ENCODE results near the gene IGFBP4. TPM values are rescaled to one million over a fixed set of nuclear protein-coding genes. Genes with fewer than 3 reads are reported as not detected.

The IGFBP4 gene
- total and polyA plus RNA-seq, 12 donors: 65.1 to 301 (median 128) TPM

DNA sequence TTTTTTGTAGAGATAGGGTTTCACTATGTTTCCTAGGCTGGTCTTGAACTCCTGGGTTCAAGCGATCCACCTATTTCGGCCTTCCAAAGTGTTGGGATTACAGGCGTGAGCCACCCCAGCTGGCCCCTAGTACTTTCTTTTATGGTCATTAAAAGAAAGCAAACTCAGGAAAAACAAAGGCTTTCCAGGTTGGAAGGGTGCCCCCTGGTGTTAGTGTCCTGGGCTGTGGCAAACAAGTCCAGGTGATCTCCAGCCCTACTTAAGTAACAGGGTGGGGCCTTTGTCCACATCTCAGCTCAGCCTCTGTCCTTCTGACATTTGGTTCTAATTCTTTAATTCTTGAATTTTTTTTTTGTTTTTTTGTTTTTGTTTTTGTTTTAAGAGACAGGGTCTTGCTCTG is 6.9 kb downstream of the IGFBP4 start:
- TF ChIP-seq CTCF (IDR thresholded peaks at IDR 0.05): peak; percentile 11 to 70 (median 56)
- Histone ChIP-seq H3K27ac (peak overlapping the region in 7 of 10 donors; percentile 2 to 99 (median 72)), H3K9me3 (no peaks in the 10 kb centered on the region), H3K36me3 (peaks cover 0 to 57% (median 10%) of the 10 kb centered on the region in 9 donors), H3K27me3 (no peaks in the 10 kb centered on the region), H3K4me1 (peaks cover 28 to 86% (median 80%) of the 10 kb centered on the region in 9 donors), H3K4me3 (no peak overlapping the region)
- ATAC-seq (no peak), DNase-seq (no peak)
- intact Hi-C loops (cut with DNase I): no loop called here
- 75 to 89% methylated on average over 3 of the region's 3 CpGs for WGBS, 2 donors

DNA sequence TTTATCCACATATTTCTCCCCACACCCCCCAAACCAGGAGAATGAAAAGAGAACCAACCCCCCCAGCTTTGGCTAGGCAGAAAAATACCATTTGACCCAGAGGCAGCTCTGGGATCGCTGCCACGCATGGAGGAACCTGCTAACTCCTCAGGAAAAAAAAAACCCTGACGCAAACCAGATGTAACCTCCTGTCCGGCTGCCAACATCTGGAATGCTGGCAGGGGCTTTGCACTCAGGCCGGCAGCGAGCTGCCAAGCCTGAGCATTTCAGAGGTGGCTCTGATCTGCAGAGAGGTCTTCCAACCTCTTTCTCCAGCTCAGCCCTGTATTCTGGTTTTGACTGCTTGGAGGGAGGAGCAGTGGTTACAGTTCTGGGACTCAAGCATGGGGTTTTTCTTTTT is 8.2 kb downstream of the IGFBP4 start:
- H3K4me1 ChIP-seq: peaks cover 31 to 82% (median 74%) of the 10 kb centered on the region in 9 donors

DNA sequence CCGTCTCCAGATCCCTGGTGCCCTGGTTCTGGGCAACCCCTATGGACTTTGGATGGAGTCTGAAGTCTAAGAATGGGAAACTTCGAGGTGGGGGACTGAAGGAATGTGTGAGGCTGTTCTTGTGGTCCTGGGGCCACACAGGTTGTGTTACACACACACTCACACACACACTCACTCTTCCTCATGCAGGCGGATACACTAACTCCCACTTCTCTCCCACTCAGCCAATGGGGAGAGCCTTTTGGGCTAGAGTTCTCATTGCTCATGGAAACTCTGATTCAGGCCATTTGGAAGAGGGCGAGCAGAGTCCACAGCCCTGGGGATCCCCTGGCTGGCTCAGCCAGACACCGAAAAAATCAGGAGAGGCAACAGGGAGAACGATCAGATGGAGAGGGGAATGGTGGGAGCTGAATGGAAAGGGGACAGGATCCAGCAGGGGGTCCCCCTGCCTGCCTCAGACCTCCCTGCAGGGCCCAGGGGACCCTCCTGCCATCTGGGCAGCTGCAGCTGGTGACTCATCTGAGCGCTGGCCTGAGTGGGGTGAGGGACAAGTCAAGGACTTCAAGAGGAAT is 9.1 kb downstream of the IGFBP4 start:
- Histone ChIP-seq H3K27ac (peak overlapping the region; percentile 38 to 99 (median 71)), H3K9me3 (no peaks in the 10 kb centered on the region), H3K27me3 (no peaks in the 10 kb centered on the region), H3K4me3 (peak overlapping the region in 1 of 10 donors; percentile 4), H3K4me1 (peaks cover 33 to 82% (median 74%) of the 10 kb centered on the region in 9 donors), H3K36me3 (peaks cover 0 to 72% (median 19%) of the 10 kb centered on the region in 9 donors)
- TF ChIP-seq CTCF (IDR thresholded peaks at IDR 0.05): peak in 1 of 9 donors; percentile 10
- peak; percentile 60 to 81 for DNase-seq
- peak; percentile 49 to 81 (median 66) for ATAC-seq
- 32 to 43% methylated on average over 7 of the region's 7 CpGs for WGBS, 2 donors
- intact Hi-C loops (cut with DNase I): no loop called here

More for the DNA sequence above, 8.2 kb downstream of the IGFBP4 start:
- 6 to 8% methylated on average over 6 of the region's 6 CpGs for WGBS, 2 donors
- Histone ChIP-seq H3K36me3 (peaks cover 0 to 63% (median 11%) of the 10 kb centered on the region in 9 donors), H3K4me3 (peak overlapping the region in 1 of 10 donors; percentile 4), H3K27me3 (no peaks in the 10 kb centered on the region), H3K9me3 (no peaks in the 10 kb centered on the region), H3K27ac (peak overlapping the region in 9 of 10 donors; percentile 64 to 99 (median 72))
- ATAC-seq (peak; percentile 54 to 79 (median 67)), DNase-seq (peak; percentile 84 to 86)
- TF ChIP-seq CTCF (IDR thresholded peaks at IDR 0.05): no peak
- intact Hi-C loops (cut with DNase I): no loop called here

DNA sequence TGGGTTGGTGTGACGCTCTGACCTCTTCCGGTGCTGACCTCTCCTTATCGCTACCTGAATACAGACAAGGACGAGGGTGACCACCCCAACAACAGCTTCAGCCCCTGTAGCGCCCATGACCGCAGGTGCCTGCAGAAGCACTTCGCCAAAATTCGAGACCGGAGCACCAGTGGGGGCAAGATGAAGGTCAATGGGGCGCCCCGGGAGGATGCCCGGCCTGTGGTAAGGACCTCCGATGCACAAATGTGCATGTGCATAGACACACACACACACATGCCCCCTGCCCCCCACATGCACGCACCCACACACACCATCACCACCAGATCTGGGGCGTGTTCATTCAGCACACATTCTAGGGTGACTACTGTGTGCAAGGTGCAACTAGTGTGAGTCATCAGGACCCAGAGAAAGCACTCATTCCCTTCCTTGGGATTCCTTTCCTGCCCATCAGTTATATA is 9.7 kb downstream of the IGFBP4 start:
- Histone ChIP-seq H3K36me3 (peaks cover 0 to 78% (median 20%) of the 10 kb centered on the region in 9 donors), H3K9me3 (no peaks in the 10 kb centered on the region), H3K4me1 (peaks cover 37 to 82% (median 74%) of the 10 kb centered on the region in 9 donors), H3K4me3 (no peak overlapping the region), H3K27ac (peak overlapping the region in 9 of 10 donors; percentile 64 to 99 (median 72)), H3K27me3 (no peaks in the 10 kb centered on the region)
- ATAC-seq (no peak), DNase-seq (no peak)
- TF ChIP-seq CTCF (IDR thresholded peaks at IDR 0.05): no peak
- 76 to 85% methylated on average over 15 of the region's 15 CpGs for WGBS, 2 donors
- intact Hi-C loops (cut with DNase I): no loop called here
